Upper lobe of left lung (tissue), 6 donors: ENCODE results near the gene SLC35B4. TPM values are rescaled to one million over a fixed set of nuclear protein-coding genes. Genes with fewer than 3 reads are reported as not detected.
"Not testable (repeated sequence)": the region's sequence is repeated elsewhere in the genome, so short reads cannot be mapped to it uniquely, and the experiment has no call there.

Experiments
- ATAC-seq, 2 donors: fragments of 200-7000 bp; cut with Tn5 transposase; one replicate each; pipeline ENCODE4 v1.9.1; 2022; ENCODE audit warnings: mild to moderate bottlenecking in 2 of 2, moderate library complexity in 2 of 2; ENCODE audit not compliant: low FRiP score in 2 of 2
- DNase-seq, 2 donors: peaks; one replicate each; pipeline ENCODE4 v3.0.0-alpha.2; 2019 to 2020
- H3K27ac ChIP-seq, 4 donors: fragments of 200-600 bp; sonication (generic); one replicate each; pipeline ENCODE4 v1.5.1; 2016 to 2019
- H3K27me3 ChIP-seq, 4 donors: fragments of 200-600 bp; sonication (generic); one replicate each; pipeline ENCODE4 v1.5.1; 2017 to 2019
- H3K36me3 ChIP-seq, 4 donors: fragments of 200-600 bp; sonication (generic); one replicate each; pipeline ENCODE4 v1.5.1; 2016 to 2019
- H3K4me1 ChIP-seq, 4 donors: fragments of 200-600 bp; sonication (generic); one replicate each; pipeline ENCODE4 v1.5.1; 2018 to 2019
- H3K4me3 ChIP-seq, 4 donors: fragments of 200-600 bp; sonication (generic); one replicate each; pipeline ENCODE4 v1.5.1; 2017 to 2019; ENCODE audit warnings: mild to moderate bottlenecking in 2 of 4, moderate library complexity in 1 of 4
- H3K9me3 ChIP-seq, 4 donors: fragments of 200-600 bp; sonication (generic); one replicate each; pipeline ENCODE4 v1.5.1; 2018 to 2019
- EP300 ChIP-seq, 4 donors: sonication (generic); formaldehyde crosslinking; IDR thresholded peaks; one replicate each; pipeline ENCODE4 v1.5.1; 2017; ENCODE audit warnings: antibody characterized with exemption in 4 of 4, control low read depth in 2 of 4
- POLR2A ChIP-seq, 4 donors: fragments of 450-650 bp; IDR thresholded peaks; one replicate each; pipeline ENCODE4 v1.5.1; 2016 to 2017; ENCODE audit warnings: antibody characterized with exemption in 4 of 4, mild to moderate bottlenecking in 2 of 4
- POLR2AphosphoS5 ChIP-seq, 2 donors: sonication (generic); formaldehyde crosslinking; IDR thresholded peaks; one replicate each; pipeline ENCODE4 v1.5.1; 2017; ENCODE audit warnings: antibody characterized with exemption in 2 of 2
- WGBS, 2 donors: methylation state at CpG; one replicate each; pipeline ENCODE4 v1.1.5; 2017 to 2018; 5-methylcytosine and 5-hydroxymethylcytosine counted together
- total RNA-seq, 6 donors: library from RNA; depleted of rRNA in 4 of 6; stranded (reverse); fragments of >200 nt in 4 of 6; gene quantifications; one replicate each; pipeline versions ENCODE4 v1.1.0 to v1.2.1, GENCODE V29; 2016 to 2021
- TF ChIP-seq, protein P1 (sequence below), 6 experiments: fragments of 450-650 bp in 4 of 6; fragments of 200-600 bp in 2 of 6; sonication (generic) in 2 of 6; IDR thresholded peaks; one replicate each; pipeline ENCODE4 v1.5.1; 2016 to 2019; ENCODE audit warnings: antibody characterized with exemption in 6 of 6
- donor health status: DM: no; HTN: no; CAD: no; lungs with moderate emphysema.
- donor health status: DM: no; HTN: yes; CAD: no; lungs with severe emphysema.

Gene SLC35B4
- total RNA-seq, 6 donors from 2014 or later = 1.8 to 16.8 (median 11.2) TPM

DNA sequence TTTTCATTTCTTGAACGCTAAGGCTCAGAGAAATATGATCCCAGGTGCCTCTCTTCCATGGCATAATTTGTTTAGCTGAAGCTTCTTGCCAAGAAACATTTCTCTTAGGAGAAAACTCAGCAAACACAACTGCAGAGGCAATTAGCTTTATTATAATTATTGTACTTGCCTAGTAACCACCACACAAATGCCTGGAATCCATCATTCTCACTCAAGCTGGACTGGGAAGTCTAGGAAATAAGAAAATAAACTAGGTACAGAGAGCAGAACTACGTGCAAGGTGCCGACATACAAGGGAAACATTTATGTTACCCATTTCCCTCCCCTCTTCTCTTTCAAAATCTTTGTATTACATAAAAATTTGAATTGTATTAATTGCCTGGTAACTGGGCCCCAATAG, 15.1 kb downstream of the SLC35B4 start:
- WGBS, 2 donors = 68 to 80% methylated on average over 3 of the region's 3 CpGs
- DNase-seq = no peak
- no peak overlapping the region for H3K4me3 ChIP-seq
- H3K9me3 ChIP-seq = no peaks in the 10 kb centered on the region
- no peaks in the 10 kb centered on the region for H3K27me3 ChIP-seq
- ATAC-seq = no peak
- no peaks in the 10 kb centered on the region for H3K4me1 ChIP-seq
- no peak for TF ChIP-seq POLR2A (IDR thresholded peaks at IDR 0.05)
- no peak for TF ChIP-seq POLR2AphosphoS5 (IDR thresholded peaks at IDR 0.05)
- TF ChIP-seq, protein P1, sequence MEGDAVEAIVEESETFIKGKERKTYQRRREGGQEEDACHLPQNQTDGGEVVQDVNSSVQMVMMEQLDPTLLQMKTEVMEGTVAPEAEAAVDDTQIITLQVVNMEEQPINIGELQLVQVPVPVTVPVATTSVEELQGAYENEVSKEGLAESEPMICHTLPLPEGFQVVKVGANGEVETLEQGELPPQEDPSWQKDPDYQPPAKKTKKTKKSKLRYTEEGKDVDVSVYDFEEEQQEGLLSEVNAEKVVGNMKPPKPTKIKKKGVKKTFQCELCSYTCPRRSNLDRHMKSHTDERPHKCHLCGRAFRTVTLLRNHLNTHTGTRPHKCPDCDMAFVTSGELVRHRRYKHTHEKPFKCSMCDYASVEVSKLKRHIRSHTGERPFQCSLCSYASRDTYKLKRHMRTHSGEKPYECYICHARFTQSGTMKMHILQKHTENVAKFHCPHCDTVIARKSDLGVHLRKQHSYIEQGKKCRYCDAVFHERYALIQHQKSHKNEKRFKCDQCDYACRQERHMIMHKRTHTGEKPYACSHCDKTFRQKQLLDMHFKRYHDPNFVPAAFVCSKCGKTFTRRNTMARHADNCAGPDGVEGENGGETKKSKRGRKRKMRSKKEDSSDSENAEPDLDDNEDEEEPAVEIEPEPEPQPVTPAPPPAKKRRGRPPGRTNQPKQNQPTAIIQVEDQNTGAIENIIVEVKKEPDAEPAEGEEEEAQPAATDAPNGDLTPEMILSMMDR (IDR thresholded peaks at IDR 0.05) = no peak
- no peak for TF ChIP-seq EP300 (IDR thresholded peaks at IDR 0.05)
- no peak overlapping the region for H3K27ac ChIP-seq
- H3K36me3 ChIP-seq = peaks cover 0 to 37% (median 21%) of the 10 kb centered on the region in 4 donors

DNA sequence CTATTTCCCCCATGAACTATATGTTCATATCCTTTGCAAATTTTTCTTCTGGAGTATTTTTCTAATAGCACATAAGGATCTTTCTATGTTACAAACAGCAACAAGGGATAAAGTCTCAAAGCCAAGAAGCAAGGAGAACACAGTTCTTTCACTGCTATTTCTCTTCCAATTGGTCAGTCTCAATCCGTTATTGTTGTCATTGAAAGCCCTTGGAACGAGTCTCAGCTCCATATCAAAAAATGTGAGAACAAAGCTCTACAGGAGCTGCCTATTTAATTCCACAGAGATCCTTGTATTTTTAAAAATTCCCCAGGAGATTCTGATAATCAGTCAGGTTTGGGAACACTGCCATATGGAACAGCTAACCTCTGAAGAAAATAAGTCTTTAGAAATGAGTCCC, 15.7 kb downstream of the SLC35B4 start:
- Histone ChIP-seq H3K27ac (no peak overlapping the region), H3K4me3 (no peak overlapping the region)
- 73 to 86% methylated on average over 2 of the region's 2 CpGs for WGBS, 2 donors

GRCh38 chr7:134298902-134299683, 17.6 kb downstream of the SLC35B4 start:
- ATAC-seq (no peak), DNase-seq (no peak)
- no peaks in the 10 kb centered on the region for H3K4me1 ChIP-seq
- H3K9me3 ChIP-seq = no peaks in the 10 kb centered on the region
- no peak overlapping the region for H3K4me3 ChIP-seq
- no peaks in the 10 kb centered on the region for H3K27me3 ChIP-seq
- H3K36me3 ChIP-seq = peaks cover 0 to 51% (median 31%) of the 10 kb centered on the region in 4 donors
- H3K27ac ChIP-seq = no peak overlapping the region
- 54 to 66% methylated on average over 10 of the region's 10 CpGs for WGBS, 2 donors
- no peak for TF ChIP-seq EP300 (IDR thresholded peaks at IDR 0.05)
- TF ChIP-seq POLR2AphosphoS5 (IDR thresholded peaks at IDR 0.05) = no peak
- TF ChIP-seq, protein P1 (IDR thresholded peaks at IDR 0.05) = no peak
- TF ChIP-seq POLR2A (IDR thresholded peaks at IDR 0.05) = no peak

More for the DNA sequence above, 15.7 kb downstream of the SLC35B4 start:
- TF ChIP-seq POLR2A (IDR thresholded peaks at IDR 0.05) (no peak), EP300 (IDR thresholded peaks at IDR 0.05) (no peak), POLR2AphosphoS5 (IDR thresholded peaks at IDR 0.05) (no peak)
- TF ChIP-seq, protein P1 (IDR thresholded peaks at IDR 0.05) = no peak
- H3K36me3 ChIP-seq = peaks cover 0 to 39% (median 22%) of the 10 kb centered on the region in 4 donors
- H3K27me3 ChIP-seq = no peaks in the 10 kb centered on the region
- no peaks in the 10 kb centered on the region for H3K9me3 ChIP-seq
- DNase-seq (no peak), ATAC-seq (no peak)
- no peaks in the 10 kb centered on the region for H3K4me1 ChIP-seq

DNA sequence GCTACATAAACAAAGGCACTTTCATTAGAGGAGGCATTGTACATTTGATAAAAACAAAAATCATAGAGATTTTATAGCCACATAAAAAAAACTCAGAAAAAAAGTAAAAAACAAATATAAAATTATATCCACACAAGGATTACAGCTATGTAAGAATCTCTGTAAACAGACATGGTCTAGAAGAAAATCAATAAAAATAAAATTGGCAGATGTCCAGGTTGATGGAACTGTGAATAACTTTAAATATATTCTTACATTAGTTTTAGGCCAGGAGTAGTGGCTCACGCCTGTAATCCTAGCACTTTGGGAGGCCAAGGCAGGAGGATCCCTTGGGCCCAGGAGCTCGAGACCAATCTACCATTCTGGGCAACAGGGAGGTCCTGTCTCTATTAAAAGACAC, 19.2 kb downstream of the SLC35B4 start:
- no peaks in the 10 kb centered on the region for H3K9me3 ChIP-seq
- H3K27me3 ChIP-seq = no peaks in the 10 kb centered on the region
- 89 to 98% methylated on average over 2 of the region's 2 CpGs for WGBS, 2 donors
- DNase-seq = no peak
- ATAC-seq = no peak
- no peak overlapping the region for H3K4me3 ChIP-seq
- no peaks in the 10 kb centered on the region for H3K4me1 ChIP-seq
- H3K36me3 ChIP-seq = peaks cover 0 to 51% (median 29%) of the 10 kb centered on the region in 4 donors
- H3K27ac ChIP-seq = no peak overlapping the region
- TF ChIP-seq EP300 (IDR thresholded peaks at IDR 0.05) = no peak
- TF ChIP-seq, protein P1 (IDR thresholded peaks at IDR 0.05) = no peak
- TF ChIP-seq POLR2AphosphoS5 (IDR thresholded peaks at IDR 0.05) = no peak
- no peak for TF ChIP-seq POLR2A (IDR thresholded peaks at IDR 0.05)

- not testable (repeated sequence) for H3K27me3 ChIP-seq, DNase-seq, ATAC-seq, H3K27ac ChIP-seq, H3K9me3 ChIP-seq, H3K4me1 ChIP-seq, H3K4me3 ChIP-seq
- peaks cover 0 to 45% (median 26%) of the 10 kb centered on the region in 4 donors for H3K36me3 ChIP-seq
- 81 to 84% methylated on average over 7 of the region's 7 CpGs for WGBS, 2 donors
Observed at GRCh38 chr7:134295982-134296381, 20.7 kb downstream of the SLC35B4 start.
